Glomerular endothelial cell (primary cell): ENCODE data around the gene PPP1R16B. TPM values are rescaled to one million over a fixed set of nuclear protein-coding genes. Genes with fewer than 3 reads are reported as not detected.

ENCODE experiments used
- DNase-seq: peaks from one replicate; pipeline ENCODE4 v3.0.0-alpha.2; 2011; ENCODE audit warnings: low read depth, low spot score; ENCODE audit errors: extremely low read depth
- total RNA-seq: library from RNA; depleted of rRNA; stranded (reverse); fragments of >200 nt; gene quantifications from 2 replicates; pipeline ENCODE4 v1.2.3, GENCODE V29; 2015

The PPP1R16B gene
- total RNA-seq, 1 donor from 2014 or later: 132 TPM

DNA sequence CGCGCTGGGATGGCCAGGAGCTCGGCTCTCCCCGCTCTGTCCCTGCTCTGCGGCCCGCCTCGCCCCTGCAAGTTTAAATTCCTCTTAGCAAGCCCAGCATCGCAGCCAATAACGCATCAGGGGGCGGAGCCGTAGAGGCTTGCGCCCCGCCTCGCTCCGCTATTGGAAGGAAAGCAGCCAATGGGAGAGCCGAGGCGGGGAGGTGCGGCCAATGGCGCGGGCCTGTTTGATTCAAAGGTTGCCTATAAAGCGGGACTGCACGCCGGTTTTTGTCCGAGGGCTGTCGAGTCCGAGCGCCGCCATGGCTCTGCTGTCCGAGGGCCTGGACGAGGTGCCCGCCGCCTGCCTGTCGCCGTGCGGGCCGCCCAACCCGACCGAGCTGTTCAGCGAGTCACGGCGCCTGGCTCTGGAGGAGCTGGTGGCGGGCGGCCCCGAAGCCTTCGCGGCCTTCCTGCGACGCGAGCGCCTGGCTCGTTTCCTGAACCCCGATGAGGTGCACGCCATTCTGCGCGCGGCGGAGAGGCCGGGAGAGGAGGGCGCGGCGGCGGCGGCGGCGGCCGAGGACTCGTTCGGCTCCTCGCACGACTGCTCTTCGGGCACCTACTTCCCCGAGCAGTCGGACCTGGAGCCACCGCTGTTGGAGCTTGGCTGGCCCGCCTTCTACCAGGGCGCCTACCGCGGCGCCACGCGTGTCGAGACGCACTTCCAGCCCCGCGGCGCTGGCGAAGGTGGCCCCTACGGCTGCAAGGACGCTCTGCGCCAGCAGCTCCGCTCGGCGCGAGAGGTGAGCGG is 120.8 kb downstream of the PPP1R16B start, which contains the start of gene FAM83D:
TSS of gene FAM83D (plus strand) at position 276 of the 792 bp plus-strand sequence. CDS start at position 302, 26 bp downstream.
- DNase-seq: peak; percentile 82

DNA sequence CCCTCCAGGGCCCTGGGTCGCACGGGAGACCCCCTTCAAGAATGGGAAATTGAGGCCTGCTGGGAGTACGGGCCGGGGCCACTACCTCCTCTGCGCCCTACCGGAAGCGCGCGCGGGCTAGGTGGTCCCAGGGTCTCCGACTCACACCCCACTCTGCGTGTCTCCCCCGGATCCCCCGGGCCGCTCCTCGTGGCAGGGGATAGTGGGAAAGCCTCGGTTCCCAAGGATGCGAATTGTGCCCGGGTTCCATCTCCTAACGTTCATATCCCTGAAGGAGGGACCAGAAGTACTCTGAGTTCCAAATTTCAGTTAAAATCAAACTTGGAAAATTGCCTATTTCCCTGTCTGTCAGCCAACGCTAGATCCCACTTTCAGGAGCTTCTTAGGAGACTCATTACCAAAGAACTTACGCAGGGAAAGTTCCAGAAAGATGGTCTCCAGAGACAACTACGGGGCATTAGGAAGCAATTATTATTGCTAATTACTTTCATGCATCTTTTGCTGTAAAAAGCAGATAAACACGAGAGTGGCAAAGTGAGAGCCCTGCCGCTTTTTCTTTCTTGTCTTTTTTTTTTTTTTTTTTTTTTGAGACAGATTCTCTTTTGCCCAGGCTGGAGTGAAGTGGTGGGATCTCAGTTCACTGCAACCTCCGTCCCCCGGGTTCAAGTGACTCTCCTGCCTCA is 121.6 kb downstream of the PPP1R16B start:
- no peak for DNase-seq

GRCh38 chr20:38927902-38928578 is 122.5 kb downstream of the PPP1R16B start:
- DNase-seq: no peak

- DNase-seq: no peak
Measured at GRCh38 chr20:38930242-38930569, 124.7 kb downstream of the PPP1R16B start.

- DNase-seq: no peak
Measured at GRCh38 chr20:38931984-38932383, 126.5 kb downstream of the PPP1R16B start.

GRCh38 chr20:38932457-38933120 is 127.1 kb downstream of the PPP1R16B start:
- DNase-seq: no peak

DNA sequence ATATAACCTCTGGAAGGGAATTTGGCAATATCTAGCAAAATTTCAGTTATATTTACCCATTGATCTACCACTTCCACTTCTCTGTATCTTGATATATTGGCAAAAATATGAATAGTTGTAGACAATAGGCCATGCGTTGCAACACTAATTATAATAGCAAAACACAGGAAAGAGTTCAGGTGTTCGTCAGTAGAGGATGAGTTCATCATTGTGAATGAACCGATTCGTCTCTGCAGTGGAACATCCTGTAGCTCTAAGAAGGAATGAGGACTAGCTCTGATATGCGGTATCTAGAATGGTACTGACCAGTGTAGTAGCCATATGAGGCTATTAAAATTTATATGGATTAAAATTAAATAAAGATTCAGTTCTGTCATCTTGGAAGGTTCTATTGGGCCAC is 129.0 kb downstream of the PPP1R16B start:
- no peak for DNase-seq

DNA sequence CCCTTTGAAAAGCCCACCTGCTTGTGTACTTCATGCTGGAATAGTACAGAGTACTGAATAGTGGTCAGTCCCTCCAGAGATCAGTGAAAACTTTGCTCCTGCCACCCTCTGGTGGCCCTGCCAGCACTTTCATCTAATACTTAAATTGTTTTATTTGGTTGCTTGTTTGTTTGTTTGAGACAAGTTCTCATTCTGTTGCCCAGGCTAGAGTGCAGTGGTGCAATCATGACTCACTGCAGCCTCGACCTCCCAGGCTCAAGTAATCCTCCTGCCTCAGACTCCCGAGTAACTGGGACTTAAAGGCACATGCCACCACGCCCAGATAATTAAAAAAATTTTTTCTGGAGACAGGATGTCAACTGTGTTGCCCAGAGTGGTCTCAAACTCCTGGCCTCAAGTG is 129.8 kb downstream of the PPP1R16B start:
- DNase-seq: no peak

DNA sequence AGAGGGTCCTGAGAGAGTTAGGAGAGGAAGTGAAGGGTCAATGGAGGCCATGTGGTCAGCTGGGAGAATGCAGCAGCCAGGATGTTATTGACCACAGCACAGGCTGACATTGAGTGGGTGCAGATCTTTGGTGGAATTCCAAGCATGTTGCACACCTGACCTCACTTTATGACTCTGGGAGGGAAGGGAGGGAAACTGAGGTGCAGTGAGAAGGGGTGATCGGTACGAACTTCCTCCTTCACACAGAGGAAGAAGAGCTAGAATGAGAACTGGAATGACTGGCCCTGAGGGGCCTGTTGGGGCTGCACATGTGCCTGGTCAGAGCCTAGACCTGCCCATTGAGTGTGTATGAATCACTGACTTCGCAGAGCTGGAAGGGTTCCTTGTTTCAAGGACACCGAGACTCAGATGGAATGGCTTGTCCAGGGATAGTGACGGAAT is 130.5 kb downstream of the PPP1R16B start:
- no peak for DNase-seq

- no peak for DNase-seq
Measured at GRCh38 chr20:38937000-38937399, 131.5 kb downstream of the PPP1R16B start.

DNA sequence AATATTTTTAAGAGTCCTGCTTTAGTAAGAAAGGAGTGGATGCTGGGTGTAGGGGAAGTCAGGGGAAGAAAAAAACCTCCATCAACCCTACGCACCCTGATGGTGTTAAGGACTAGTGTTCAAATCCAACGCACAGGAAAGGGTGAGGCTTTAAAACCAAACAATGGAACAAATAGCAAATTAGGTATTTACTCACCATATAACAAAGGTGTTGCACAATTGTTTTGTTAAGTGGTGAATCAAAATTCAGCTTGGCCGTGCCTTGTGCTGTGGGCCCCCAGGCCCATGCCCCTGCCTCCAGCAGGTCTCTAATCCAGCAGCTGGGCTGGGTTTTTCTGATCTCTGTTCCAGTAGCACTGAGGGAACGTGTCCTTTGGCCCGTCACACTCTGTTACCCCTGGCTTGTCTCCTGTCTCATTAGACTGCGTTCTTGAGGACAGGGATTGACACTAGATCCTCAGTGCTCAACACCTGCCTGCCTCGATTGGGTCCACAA is 132.5 kb downstream of the PPP1R16B start:
- no peak for DNase-seq

DNA sequence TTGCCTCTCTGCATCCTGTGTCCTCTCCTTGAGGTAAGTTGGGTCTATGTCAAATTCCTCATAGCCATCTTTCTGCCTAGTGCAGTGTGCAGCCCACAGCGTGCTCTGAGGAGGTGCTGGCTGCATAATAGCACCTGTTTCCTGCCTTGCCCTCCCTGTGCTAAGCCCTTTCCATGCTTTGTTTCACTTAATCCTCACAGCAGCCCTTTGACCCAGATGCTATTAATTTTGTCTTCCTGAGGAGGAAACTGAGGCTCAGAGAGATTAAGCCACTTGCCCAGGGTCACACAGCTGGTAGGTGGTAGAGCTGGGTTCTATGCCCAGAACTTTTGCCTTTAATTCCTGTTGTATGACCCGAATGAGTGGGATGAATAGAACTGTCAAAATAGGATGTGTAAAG is 134.2 kb downstream of the PPP1R16B start:
- DNase-seq: no peak

DNA sequence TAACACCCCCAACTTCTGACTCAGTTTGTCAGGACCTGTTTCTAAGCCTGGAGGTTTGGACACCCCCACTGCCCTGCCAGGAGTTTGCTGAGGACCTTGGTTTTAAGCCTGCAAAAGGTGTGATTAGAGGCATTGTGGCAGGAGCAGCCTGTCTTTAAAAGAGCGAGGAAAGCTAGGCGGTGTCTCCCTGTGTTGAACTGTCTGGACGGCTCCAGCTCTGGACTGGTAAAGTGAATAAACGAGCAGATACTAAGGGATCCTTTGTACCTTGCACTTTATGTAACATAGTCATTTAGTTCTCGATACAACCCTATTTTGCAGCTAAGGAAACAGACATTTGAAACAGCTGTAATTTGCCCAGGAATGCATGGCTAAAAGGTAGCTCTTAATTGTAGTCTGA is 135.1 kb downstream of the PPP1R16B start:
- no peak for DNase-seq

DNA sequence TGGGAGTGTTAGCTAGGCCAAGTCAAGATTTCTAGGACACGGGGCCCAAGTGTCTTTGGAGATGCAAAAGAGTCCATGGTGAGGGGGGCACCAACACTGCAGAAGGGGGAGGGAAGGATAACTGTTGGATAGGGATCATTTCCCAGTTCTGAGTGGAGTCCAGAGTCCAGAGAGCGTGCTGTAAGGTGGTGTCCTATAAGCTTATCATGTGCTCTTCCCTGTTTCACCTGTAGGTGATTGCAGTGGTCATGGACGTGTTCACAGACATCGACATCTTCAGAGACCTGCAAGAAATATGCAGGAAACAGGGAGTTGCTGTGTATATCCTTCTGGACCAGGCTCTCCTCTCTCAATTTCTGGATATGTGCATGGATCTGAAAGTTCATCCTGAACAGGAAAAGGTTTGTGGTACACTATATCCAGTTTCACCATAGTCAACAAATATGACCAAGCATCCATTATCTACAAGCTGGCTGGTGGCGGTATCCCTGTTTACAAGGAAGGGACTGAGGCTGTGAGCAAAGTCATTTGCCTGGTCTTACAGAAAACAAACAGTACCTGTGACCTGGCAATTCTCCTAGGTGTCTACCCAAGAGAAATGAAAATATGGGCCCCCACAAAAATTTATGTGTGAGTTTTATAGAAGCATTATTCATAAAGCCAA is 136.4 kb downstream of the PPP1R16B start:
- no peak for DNase-seq

GRCh38 chr20:38945012-38945411 is 139.5 kb downstream of the PPP1R16B start:
- no peak for DNase-seq

DNA sequence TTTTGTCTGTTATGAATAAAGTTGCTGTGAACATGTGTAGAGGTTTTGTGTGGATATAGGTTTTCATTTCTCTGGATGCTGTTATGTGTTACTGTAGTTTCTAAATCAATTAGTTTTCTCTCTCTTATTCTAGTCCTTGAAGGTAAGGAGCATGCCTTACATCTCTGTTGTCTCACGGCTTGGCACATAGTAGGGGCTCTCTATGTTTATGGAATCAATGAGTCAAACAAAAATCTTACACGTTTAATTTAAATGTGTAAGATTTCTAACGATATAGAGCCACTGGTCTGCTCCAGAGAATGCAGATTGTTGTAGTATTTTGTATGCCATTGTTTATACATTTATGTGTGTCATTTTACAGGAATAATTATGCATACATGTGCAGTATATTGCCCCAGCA is 141.3 kb downstream of the PPP1R16B start:
- DNase-seq: no peak

DNA sequence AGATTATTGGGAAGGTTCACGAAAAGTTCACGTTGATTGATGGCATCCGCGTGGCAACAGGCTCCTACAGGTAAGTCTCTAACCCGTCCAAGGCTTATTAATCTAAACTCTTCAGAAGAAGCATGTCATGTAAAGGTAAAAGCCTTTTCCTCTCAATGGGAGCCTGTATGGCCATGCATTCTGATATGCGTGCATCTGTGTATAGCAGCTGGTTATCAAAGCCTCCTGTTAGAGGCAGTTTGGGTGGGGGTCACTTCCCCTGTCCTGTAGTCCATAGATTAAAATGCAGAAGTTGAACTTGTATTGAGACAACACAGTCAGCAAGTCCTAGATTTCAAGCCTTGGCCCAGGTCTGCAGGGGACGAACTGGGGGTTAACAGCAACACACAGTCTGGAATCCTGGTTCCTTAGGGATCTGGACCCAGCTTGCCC is 142.4 kb downstream of the PPP1R16B start:
- DNase-seq: no peak

- no peak for DNase-seq
Measured at GRCh38 chr20:38950254-38950653, 144.8 kb downstream of the PPP1R16B start.

GRCh38 chr20:38951611-38952010 is 146.1 kb downstream of the PPP1R16B start:
- no peak for DNase-seq

DNA sequence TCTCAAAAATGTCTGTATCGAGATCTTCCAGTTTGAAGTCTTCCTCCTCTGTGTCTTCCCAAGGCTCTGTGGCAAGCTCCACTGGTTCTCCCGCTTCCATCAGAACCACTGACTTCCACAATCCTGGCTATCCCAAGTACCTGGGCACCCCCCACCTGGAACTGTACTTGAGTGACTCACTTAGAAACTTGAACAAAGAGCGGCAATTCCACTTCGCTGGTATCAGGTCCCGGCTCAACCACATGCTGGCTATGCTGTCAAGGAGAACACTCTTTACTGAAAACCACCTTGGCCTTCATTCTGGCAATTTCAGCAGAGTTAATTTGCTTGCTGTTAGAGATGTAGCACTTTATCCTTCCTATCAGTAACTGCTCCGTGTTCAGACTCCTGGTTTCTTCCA is 146.7 kb downstream of the PPP1R16B start:
- DNase-seq: no peak
